GM12878 (cell line): ENCODE data around the gene GSE1. TPM values are rescaled to one million over a fixed set of nuclear protein-coding genes. Genes with fewer than 3 reads are reported as not detected.

Experiments
- ATAC-seq: fragments of 200-7000 bp; cut with Tn5 transposase; 3 replicates; pipeline ENCODE4 v1.9.1; 2020; ENCODE audit warnings: mild to moderate bottlenecking, moderate library complexity
- BruUV-seq: library from RNA; stranded (reverse); fragments of 400-500 nt; replicated peaks from 2 replicates; lab custom pipeline; 2021; lab: Mats Ljungman, UMichigan
- CTCF ChIA-PET: fragments of 300-600 bp; sonication (Branson Sonifier 250); formaldehyde crosslinking; extraction: SDS; loops from one replicate; lab custom pipeline; 2021; ENCODE audit warnings: inconsistent platforms; lab: Yijun Ruan, JAX
- POLR2A ChIA-PET: fragments of 350-600 bp; formaldehyde crosslinking; extraction: SDS; loops from one replicate; lab custom pipeline; 2021; ENCODE audit warnings: inconsistent platforms; lab: Charles Lee
- RAD21 ChIA-PET: fragments of 300-600 bp; sonication (Branson Sonifier 250); formaldehyde crosslinking; loops from one replicate; lab custom pipeline; 2023; ENCODE audit warnings: antibody characterized with exemption; ENCODE audit not compliant: unreplicated experiment; lab: Charles Lee
- SMC1A ChIA-PET: fragments of 300-600 bp; sonication (Branson Sonifier 250); formaldehyde crosslinking; loops from one replicate; lab custom pipeline; 2023; ENCODE audit not compliant: unreplicated experiment, uncharacterized antibody; lab: Charles Lee
- DNase-seq: peaks from one replicate; pipeline ENCODE4 v3.0.0-alpha.2; 2011; ENCODE audit warnings: low read depth, low spot score
- FAIRE-seq: peaks from 3 replicates; lab custom pipeline; 2011; peaks lifted over from hg19 to GRCh38; lab: Jason Lieb, UNC
- H2AFZ ChIP-seq: 2 replicates; pipeline ENCODE4 v1.6.0; 2011; ENCODE audit warnings: low read depth, low read length, control low read depth; ENCODE audit not compliant: control insufficient read depth
- H3K27ac ChIP-seq: 2 replicates; pipeline ENCODE4 v1.5.1; 2011; ENCODE audit warnings: control low read depth; ENCODE audit not compliant: control insufficient read depth, insufficient read depth
- H3K27me3 ChIP-seq, 2 experiments: replicated peaks in 1 of 2; 2 replicates each; pipeline versions ENCODE4 v1.6.0 to v1.6.1; 2011; ENCODE audit warnings: low read length in 1 of 2; ENCODE audit not compliant: control insufficient read depth in 2 of 2, insufficient read depth in 2 of 2
- H3K36me3 ChIP-seq, 2 experiments: 2 replicates each; pipeline ENCODE4 v1.5.1; 2011; ENCODE audit warnings: low read length in 1 of 2; ENCODE audit not compliant: control insufficient read depth in 2 of 2, insufficient read depth in 2 of 2
- H3K4me1 ChIP-seq: 2 replicates; pipeline ENCODE4 v1.6.1; 2011; ENCODE audit warnings: mild to moderate bottlenecking, low read length, moderate library complexity, mixed read lengths; ENCODE audit not compliant: control insufficient read depth, insufficient read depth
- H3K4me2 ChIP-seq: 2 replicates; pipeline ENCODE4 v1.6.0; 2011; ENCODE audit warnings: control low read depth; ENCODE audit not compliant: control insufficient read depth, insufficient read depth
- H3K4me3 ChIP-seq: fragments of 200-600 bp; sonication (generic); 2 replicates; pipeline ENCODE4 v1.5.1; 2016
- H3K79me2 ChIP-seq: 2 replicates; pipeline ENCODE4 v1.6.0; 2011; ENCODE audit warnings: low read length; ENCODE audit not compliant: control insufficient read depth, insufficient read depth
- H3K9ac ChIP-seq: 2 replicates; pipeline ENCODE4 v1.8.0; 2011; ENCODE audit warnings: low read length, control low read depth, mixed read lengths; ENCODE audit not compliant: control insufficient read depth, insufficient read depth
- H3K9me3 ChIP-seq: replicated peaks from 3 replicates; pipeline ENCODE4 v1.5.1; 2011; ENCODE audit warnings: mild to moderate bottlenecking, low read length; ENCODE audit not compliant: control insufficient read depth, insufficient read depth
- H4K20me1 ChIP-seq: 2 replicates; pipeline ENCODE4 v1.6.0; 2011; ENCODE audit not compliant: control insufficient read depth, insufficient read depth
- CBX3 ChIP-seq: fragments of 200-600 bp; sonication (generic); IDR thresholded peaks from 2 replicates; pipeline ENCODE4 v1.6.1; 2016; ENCODE audit warnings: low read depth, borderline replicate concordance
- FOS ChIP-seq: IDR thresholded peaks from 3 replicates; pipeline ENCODE4 v1.6.1; 2011; ENCODE audit warnings: borderline replicate concordance; ENCODE audit not compliant: insufficient read length; ENCODE audit errors: extremely low read depth
- GABPA ChIP-seq: IDR thresholded peaks from 2 replicates; pipeline ENCODE4 v1.6.1; 2014; ENCODE audit warnings: antibody characterized with exemption, low read depth, mild to moderate bottlenecking, inconsistent platforms
- HDGF ChIP-seq: fragments of 450-650 bp; IDR thresholded peaks from 2 replicates; pipeline ENCODE4 v1.6.1; 2016; ENCODE audit warnings: antibody characterized with exemption
- MTA3 ChIP-seq: IDR thresholded peaks from 2 replicates; pipeline ENCODE4 v1.6.1; 2012; ENCODE audit warnings: low read length, inconsistent platforms, borderline replicate concordance
- NR2C1 ChIP-seq: fragments of 450-650 bp; IDR thresholded peaks from 2 replicates; pipeline ENCODE4 v1.6.1; 2017; ENCODE audit warnings: antibody characterized with exemption, mild to moderate bottlenecking, moderate library complexity
- PAX8 ChIP-seq: fragments of 450-650 bp; IDR thresholded peaks from 2 replicates; pipeline ENCODE4 v1.6.1; 2017; ENCODE audit warnings: mild to moderate bottlenecking, moderate library complexity
- RAD51 ChIP-seq: fragments of 450-650 bp; IDR thresholded peaks from 2 replicates; pipeline ENCODE4 v1.6.1; 2016; ENCODE audit warnings: moderate library complexity, mild to moderate bottlenecking, inconsistent platforms
- SIX5 ChIP-seq: IDR thresholded peaks from 2 replicates; pipeline ENCODE4 v1.6.1; 2011; ENCODE audit warnings: mild to moderate bottlenecking, low read depth, low read length, moderate library complexity; ENCODE audit not compliant: severe bottlenecking
- SP1 ChIP-seq: IDR thresholded peaks from one replicate; pipeline ENCODE4 v1.6.1; 2011; ENCODE audit warnings: low read depth, low read length
- STAT1 ChIP-seq: fragments of 450-650 bp; conservative IDR thresholded peaks from 2 replicates; pipeline ENCODE4 v1.6.1; 2014; ENCODE audit warnings: antibody characterized with exemption, mild to moderate bottlenecking
- TARDBP ChIP-seq: IDR thresholded peaks from 2 replicates; pipeline ENCODE4 v1.6.1; 2016; ENCODE audit warnings: borderline replicate concordance
- ZNF384 ChIP-seq: IDR thresholded peaks from 2 replicates; pipeline ENCODE4 v1.6.1; 2012; ENCODE audit warnings: low read depth, mild to moderate bottlenecking, low read length, improper control_type of control experiment, borderline replicate concordance
- WGBS: methylation state at CpG from one replicate; pipeline ENCODE4 v1.1.6; 2016; ENCODE audit warnings: low lambda C conversion rate; ENCODE audit not compliant: insufficient replicate concordance, insufficient coverage; ENCODE audit errors: missing lambda C conversion rate; 5-methylcytosine and 5-hydroxymethylcytosine counted together
- in situ Hi-C: fragments of 300-500 bp; cut with MboI; formaldehyde crosslinking; loops from 9 replicates; pipeline ENCODE4 v1.14.3; 2018; ENCODE audit warnings: mixed read lengths
- intact Hi-C: fragments of 100-400 bp; cut with micrococcal nuclease; formaldehyde crosslinking; loops from one replicate; pipeline ENCODE4 v1.14.2; 2022; ENCODE audit not compliant: unreplicated experiment
- polyA plus RNA-seq, 11 experiments: library from polyadenylated mRNA; depleted of rRNA in 4 of 11; unstranded in 6 of 11; stranded (reverse) in 5 of 11; fragments of >200 nt; fragmentation: Nextera tagmentation in 4 of 11; fragmentation: Illumina TruSeq in 1 of 11; extraction: Ambion mirVana in 4 of 11; extraction: Trizol in 1 of 11; gene quantifications; 1 replicate in 1 of 11; 2 replicates in 10 of 11; pipeline versions ENCODE4 v1.2.1 to v1.2.3, GENCODE V29; 2011 to 2016; ENCODE audit warnings: inconsistent platforms in 2 of 11, missing spikeins in 2 of 11, low read depth in 1 of 11
- total RNA-seq, 4 experiments: library from RNA; depleted of rRNA in 3 of 4; stranded (reverse); fragments of >200 nt in 3 of 4; fragmentation: Illumina TruSeq in 1 of 4; extraction: Trizol in 1 of 4; gene quantifications; 2 replicates each; pipeline versions ENCODE4 v1.2.1 to v1.2.3, GENCODE V29; 2013 to 2021
- TF ChIP-seq, protein P1 (sequence below): fragments of 450-650 bp; IDR thresholded peaks from 2 replicates; pipeline ENCODE4 v1.6.1; 2017; ENCODE audit warnings: antibody characterized with exemption, mild to moderate bottlenecking, moderate library complexity

GSE1 gene
- total and polyA plus RNA-seq, 10 of the 15 experiments (the other 5 are each of a cell fraction or from before 2014, with no cell fraction given), result 4.6 to 58.7 (median 18.2) TPM

DNA sequence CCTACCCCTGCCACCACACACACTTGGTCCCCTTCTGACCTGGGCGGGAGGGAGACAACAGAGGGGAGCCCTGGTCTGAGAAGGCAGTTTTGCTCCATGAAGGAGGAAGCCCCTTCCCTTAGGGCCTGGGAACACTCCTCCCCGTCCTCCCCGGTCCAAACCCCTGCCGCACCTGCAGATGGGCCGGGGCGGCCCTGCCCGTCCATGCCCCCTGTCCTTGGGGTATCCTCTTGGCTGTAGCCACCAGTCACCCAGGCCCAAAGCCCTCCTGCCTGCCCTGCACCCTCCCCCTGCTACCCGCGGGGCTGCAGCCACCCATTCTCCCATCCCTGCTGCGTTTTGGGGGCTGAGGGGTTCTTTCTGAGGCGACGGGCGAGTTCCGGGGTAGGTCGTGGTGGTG, 33.9 kb downstream of the GSE1 start:
- POLR2A ChIA-PET, result no interaction called here
- BruUV-seq, result no TSS peak
- intact Hi-C loops, result no loop called here
- CTCF ChIA-PET, result no interaction called here
- TF ChIP-seq ZNF384 (no peak), PAX8 (no peak), RAD51 (no peak)
- H3K4me1 ChIP-seq, result no peaks in the 10 kb centered on the region
- FAIRE-seq (no peak), ATAC-seq (no peak), DNase-seq (no peak)
- H3K79me2 ChIP-seq, result no peaks in the 10 kb centered on the region; the same call in 1 of the 2 replicates
- no peak overlapping the region for H3K4me2 ChIP-seq
- SMC1A ChIA-PET, result no interaction called here
- WGBS, result 95% methylated on average over 12 of the region's 15 CpGs
- no peak overlapping the region for H3K9ac ChIP-seq
- no peaks in the 10 kb centered on the region for H3K27me3 ChIP-seq
- H3K9me3 ChIP-seq, result no peaks in the 10 kb centered on the region
- H3K36me3 ChIP-seq, result peaks cover 2 to 18% of the 10 kb centered on the region in 2 experiments; a peak in 3 of 4 replicates
- no peak overlapping the region for H2AFZ ChIP-seq
- H4K20me1 ChIP-seq, result peaks cover 3% of the 10 kb centered on the region
- RAD21 ChIA-PET, result no interaction called here
- H3K4me3 ChIP-seq, result no peak overlapping the region
- H3K27ac ChIP-seq, result no peak overlapping the region
- in situ Hi-C loops, result no loop called here

DNA sequence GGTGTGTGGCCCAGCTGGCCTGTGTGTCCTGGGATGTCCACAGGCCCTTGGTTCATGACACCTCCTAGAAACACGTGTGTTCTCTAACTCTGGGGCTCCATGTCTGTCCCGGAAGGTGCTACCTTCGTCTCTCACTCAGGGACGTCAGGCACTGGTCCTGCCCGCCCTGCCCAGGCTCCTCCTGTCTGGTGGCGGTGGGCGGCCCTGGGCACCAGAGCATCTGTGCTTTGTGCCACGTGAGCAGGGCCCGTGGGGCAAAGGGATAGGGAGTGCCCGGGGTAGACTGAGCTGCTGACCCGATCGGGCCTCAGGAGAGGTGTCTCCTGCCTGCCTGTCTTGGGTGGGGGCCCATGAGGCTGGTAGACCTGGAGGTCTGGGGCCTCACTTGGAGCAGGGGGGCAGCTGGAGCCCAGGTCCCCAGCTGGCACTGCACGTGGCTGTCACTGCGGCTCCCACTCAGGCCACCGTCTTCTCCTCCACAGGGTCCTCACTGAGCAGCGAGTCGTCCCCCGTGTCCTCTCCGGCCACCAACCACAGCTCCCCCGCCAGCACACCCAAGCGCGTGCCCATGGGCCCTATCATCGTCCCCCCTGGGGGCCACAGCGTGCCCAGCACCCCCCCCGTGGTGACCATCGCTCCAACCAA, 35.1 kb downstream of the GSE1 start:
- DNase-seq, result no peak
- WGBS, result 91% methylated on average over 26 of the region's 26 CpGs
- ChIA-PET SMC1A (no interaction called here), CTCF (no interaction called here), POLR2A (no interaction called here), RAD21 (no interaction called here)
- H3K36me3 ChIP-seq, result peaks cover 2 to 22% of the 10 kb centered on the region in 2 experiments; a peak in 3 of 4 replicates
- in situ Hi-C loops, result no loop called here
- H3K9ac ChIP-seq, result no peak overlapping the region
- no peaks in the 10 kb centered on the region for H3K27me3 ChIP-seq
- H3K79me2 ChIP-seq, result no peaks in the 10 kb centered on the region; the same call in 1 of the 2 replicates
- no peak overlapping the region for H3K4me2 ChIP-seq
- H3K4me1 ChIP-seq, result no peaks in the 10 kb centered on the region
- H2AFZ ChIP-seq, result no peak overlapping the region
- no peak overlapping the region for H3K4me3 ChIP-seq
- no peaks in the 10 kb centered on the region for H3K9me3 ChIP-seq
- peaks cover 3% of the 10 kb centered on the region; the same call in 1 of the 2 replicates for H4K20me1 ChIP-seq
- H3K27ac ChIP-seq, result no peak overlapping the region
- no peak for FAIRE-seq
- no TSS peak for BruUV-seq
- no peak for ATAC-seq
- intact Hi-C loops, result no loop called here
- TF ChIP-seq GABPA (no peak), NR2C1 (no peak), TARDBP (no peak), STAT1 (no peak), FOS (no peak), SP1 (no peak), CBX3 (no peak), HDGF (no peak), SIX5 (no peak), MTA3 (no peak)
- TF ChIP-seq, protein P1, sequence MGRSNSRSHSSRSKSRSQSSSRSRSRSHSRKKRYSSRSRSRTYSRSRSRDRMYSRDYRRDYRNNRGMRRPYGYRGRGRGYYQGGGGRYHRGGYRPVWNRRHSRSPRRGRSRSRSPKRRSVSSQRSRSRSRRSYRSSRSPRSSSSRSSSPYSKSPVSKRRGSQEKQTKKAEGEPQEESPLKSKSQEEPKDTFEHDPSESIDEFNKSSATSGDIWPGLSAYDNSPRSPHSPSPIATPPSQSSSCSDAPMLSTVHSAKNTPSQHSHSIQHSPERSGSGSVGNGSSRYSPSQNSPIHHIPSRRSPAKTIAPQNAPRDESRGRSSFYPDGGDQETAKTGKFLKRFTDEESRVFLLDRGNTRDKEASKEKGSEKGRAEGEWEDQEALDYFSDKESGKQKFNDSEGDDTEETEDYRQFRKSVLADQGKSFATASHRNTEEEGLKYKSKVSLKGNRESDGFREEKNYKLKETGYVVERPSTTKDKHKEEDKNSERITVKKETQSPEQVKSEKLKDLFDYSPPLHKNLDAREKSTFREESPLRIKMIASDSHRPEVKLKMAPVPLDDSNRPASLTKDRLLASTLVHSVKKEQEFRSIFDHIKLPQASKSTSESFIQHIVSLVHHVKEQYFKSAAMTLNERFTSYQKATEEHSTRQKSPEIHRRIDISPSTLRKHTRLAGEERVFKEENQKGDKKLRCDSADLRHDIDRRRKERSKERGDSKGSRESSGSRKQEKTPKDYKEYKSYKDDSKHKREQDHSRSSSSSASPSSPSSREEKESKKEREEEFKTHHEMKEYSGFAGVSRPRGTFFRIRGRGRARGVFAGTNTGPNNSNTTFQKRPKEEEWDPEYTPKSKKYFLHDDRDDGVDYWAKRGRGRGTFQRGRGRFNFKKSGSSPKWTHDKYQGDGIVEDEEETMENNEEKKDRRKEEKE, result no peak
